ENCODE data around the gene DLAT. TPM values are rescaled to one million over a fixed set of nuclear protein-coding genes. Genes with fewer than 3 reads are reported as not detected.
"Not testable (repeated sequence)": the region's sequence is repeated elsewhere in the genome, so short reads cannot be mapped to it uniquely, and the experiment has no call there.

The DLAT gene
- total RNA-seq, 1 donor from 2014 or later: 24.9 TPM

- peaks cover 18% of the 10 kb centered on the region for H3K36me3 Mint-ChIP-seq (ENCODE audit: low read depth)
- no peaks in the 10 kb centered on the region for H3K27me3 Mint-ChIP-seq (ENCODE audit: low read depth)
- TF ChIP-seq CTCF (IDR thresholded peaks at IDR 0.05): no peak
- DNase-seq (ENCODE audit: low spot score): no peak
- no peaks in the 10 kb centered on the region for H3K9me3 Mint-ChIP-seq (ENCODE audit: low read depth)
- H3K4me1 Mint-ChIP-seq (ENCODE audit: low read depth): peaks cover 23% of the 10 kb centered on the region
- H3K27ac Mint-ChIP-seq (ENCODE audit: unreplicated experiment): peak overlapping the region; percentile 90
- H3K4me3 Mint-ChIP-seq (ENCODE audit: unreplicated experiment): peak overlapping the region; percentile 99
Measured at GRCh38 chr11:112025707-112026106, 499 bp downstream of the DLAT start.

- not testable (repeated sequence) for DNase-seq (ENCODE audit: low spot score); H3K9me3 Mint-ChIP-seq (ENCODE audit: low read depth); H3K27ac Mint-ChIP-seq (ENCODE audit: unreplicated experiment); H3K27me3 Mint-ChIP-seq (ENCODE audit: low read depth); H3K4me3 Mint-ChIP-seq (ENCODE audit: unreplicated experiment)
- Mint-ChIP-seq H3K36me3 (ENCODE audit: low read depth) (peaks cover 20% of the 10 kb centered on the region), H3K4me1 (ENCODE audit: low read depth) (peaks cover 23% of the 10 kb centered on the region)
Measured at GRCh38 chr11:112026784-112027410, 1.7 kb downstream of the DLAT start.

- no peak for DNase-seq (ENCODE audit: low spot score)
- TF ChIP-seq CTCF (IDR thresholded peaks at IDR 0.05): no peak
- Mint-ChIP-seq H3K36me3 (ENCODE audit: low read depth) (peaks cover 27% of the 10 kb centered on the region), H3K4me1 (ENCODE audit: low read depth) (peaks cover 14% of the 10 kb centered on the region), H3K27me3 (ENCODE audit: low read depth) (no peaks in the 10 kb centered on the region), H3K4me3 (ENCODE audit: unreplicated experiment) (no peak overlapping the region), H3K9me3 (ENCODE audit: low read depth) (no peaks in the 10 kb centered on the region), H3K27ac (ENCODE audit: unreplicated experiment) (no peak overlapping the region)
Measured at GRCh38 chr11:112029460-112029859, 4.3 kb downstream of the DLAT start.

GRCh38 chr11:112033902-112034301 lies 8.7 kb downstream of the DLAT start:
- no peaks in the 10 kb centered on the region for H3K27me3 Mint-ChIP-seq (ENCODE audit: low read depth)
- H3K4me1 Mint-ChIP-seq (ENCODE audit: low read depth): no peaks in the 10 kb centered on the region

GRCh38 chr11:112037527-112037926 lies 12.3 kb downstream of the DLAT start:
- no peak for TF ChIP-seq CTCF (IDR thresholded peaks at IDR 0.05)
- no peaks in the 10 kb centered on the region for H3K9me3 Mint-ChIP-seq (ENCODE audit: low read depth)
- no peak for DNase-seq (ENCODE audit: low spot score)
- no peak overlapping the region for H3K4me3 Mint-ChIP-seq (ENCODE audit: unreplicated experiment)
- no peaks in the 10 kb centered on the region for H3K27me3 Mint-ChIP-seq (ENCODE audit: low read depth)
- peaks cover 2% of the 10 kb centered on the region for H3K4me1 Mint-ChIP-seq (ENCODE audit: low read depth)
- peaks cover 25% of the 10 kb centered on the region for H3K36me3 Mint-ChIP-seq (ENCODE audit: low read depth)
- H3K27ac Mint-ChIP-seq (ENCODE audit: unreplicated experiment): no peak overlapping the region

More at GRCh38 chr11:112033902-112034301, 8.7 kb downstream of the DLAT start:
- no peak overlapping the region for H3K4me3 Mint-ChIP-seq (ENCODE audit: unreplicated experiment)
- no peak for TF ChIP-seq CTCF (IDR thresholded peaks at IDR 0.05)
- H3K9me3 Mint-ChIP-seq (ENCODE audit: low read depth): no peaks in the 10 kb centered on the region
- H3K36me3 Mint-ChIP-seq (ENCODE audit: low read depth): peaks cover 23% of the 10 kb centered on the region
- no peak overlapping the region for H3K27ac Mint-ChIP-seq (ENCODE audit: unreplicated experiment)
- DNase-seq (ENCODE audit: low spot score): no peak
